WI38 (cell line): ENCODE measurements around the gene SLC9A9.

Source experiments
- H3K4me3 ChIP-seq: 2 replicates; pipeline ENCODE4 v1.5.1; 2011; ENCODE audit warnings: low read depth, mild to moderate bottlenecking, control low read depth, low read length
- TF ChIP-seq, protein P1 (sequence below): IDR thresholded peaks from 2 replicates; pipeline ENCODE4 v1.5.1; 2012; ENCODE audit warnings: low read depth, mild to moderate bottlenecking, control low read depth, low read length

Gene SLC9A9

DNA sequence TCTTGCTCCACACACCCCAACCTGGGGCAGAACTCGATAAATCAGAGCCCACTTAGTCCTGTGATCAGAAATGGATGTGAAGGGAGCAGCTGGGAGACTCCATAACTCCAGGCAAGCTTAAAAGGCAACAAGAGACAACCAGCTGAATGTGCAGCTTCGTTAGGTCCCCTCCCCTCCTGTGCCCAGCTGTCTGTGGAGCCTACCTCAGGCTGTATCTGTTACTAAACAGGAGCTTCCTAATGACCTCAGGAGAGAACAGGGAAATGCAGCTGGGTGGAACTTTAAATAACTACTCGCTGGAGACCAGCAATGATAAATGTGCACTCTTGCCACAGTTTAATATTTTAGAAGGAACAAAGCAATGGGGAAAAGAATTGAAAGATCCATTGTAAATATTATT, 25.9 kb downstream of the SLC9A9 start:
- no peak overlapping the region for H3K4me3 ChIP-seq
- TF ChIP-seq, protein P1, sequence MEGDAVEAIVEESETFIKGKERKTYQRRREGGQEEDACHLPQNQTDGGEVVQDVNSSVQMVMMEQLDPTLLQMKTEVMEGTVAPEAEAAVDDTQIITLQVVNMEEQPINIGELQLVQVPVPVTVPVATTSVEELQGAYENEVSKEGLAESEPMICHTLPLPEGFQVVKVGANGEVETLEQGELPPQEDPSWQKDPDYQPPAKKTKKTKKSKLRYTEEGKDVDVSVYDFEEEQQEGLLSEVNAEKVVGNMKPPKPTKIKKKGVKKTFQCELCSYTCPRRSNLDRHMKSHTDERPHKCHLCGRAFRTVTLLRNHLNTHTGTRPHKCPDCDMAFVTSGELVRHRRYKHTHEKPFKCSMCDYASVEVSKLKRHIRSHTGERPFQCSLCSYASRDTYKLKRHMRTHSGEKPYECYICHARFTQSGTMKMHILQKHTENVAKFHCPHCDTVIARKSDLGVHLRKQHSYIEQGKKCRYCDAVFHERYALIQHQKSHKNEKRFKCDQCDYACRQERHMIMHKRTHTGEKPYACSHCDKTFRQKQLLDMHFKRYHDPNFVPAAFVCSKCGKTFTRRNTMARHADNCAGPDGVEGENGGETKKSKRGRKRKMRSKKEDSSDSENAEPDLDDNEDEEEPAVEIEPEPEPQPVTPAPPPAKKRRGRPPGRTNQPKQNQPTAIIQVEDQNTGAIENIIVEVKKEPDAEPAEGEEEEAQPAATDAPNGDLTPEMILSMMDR = no peak

DNA sequence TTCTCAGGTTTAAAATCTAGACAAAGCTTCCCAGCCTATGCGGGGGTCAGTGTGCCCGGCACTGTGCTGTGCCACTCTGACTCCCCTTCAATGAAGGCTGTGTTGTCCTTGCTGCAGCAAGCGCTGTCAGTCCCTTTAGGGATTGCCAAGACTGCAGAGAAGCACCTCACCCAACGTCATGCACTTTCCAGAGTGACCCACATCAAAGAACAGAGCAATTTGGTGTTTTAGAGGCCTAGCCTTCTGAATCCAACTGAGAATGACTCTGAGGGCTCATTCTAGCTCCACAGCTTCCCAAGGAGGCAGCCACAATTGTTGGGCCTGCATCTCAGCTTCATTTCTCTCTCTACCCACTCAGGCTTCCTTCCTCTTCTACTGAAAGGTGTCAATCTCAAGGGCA, 26.4 kb downstream of the SLC9A9 start:
- TF ChIP-seq, protein P1 = no peak
- H3K4me3 ChIP-seq = no peak overlapping the region

DNA sequence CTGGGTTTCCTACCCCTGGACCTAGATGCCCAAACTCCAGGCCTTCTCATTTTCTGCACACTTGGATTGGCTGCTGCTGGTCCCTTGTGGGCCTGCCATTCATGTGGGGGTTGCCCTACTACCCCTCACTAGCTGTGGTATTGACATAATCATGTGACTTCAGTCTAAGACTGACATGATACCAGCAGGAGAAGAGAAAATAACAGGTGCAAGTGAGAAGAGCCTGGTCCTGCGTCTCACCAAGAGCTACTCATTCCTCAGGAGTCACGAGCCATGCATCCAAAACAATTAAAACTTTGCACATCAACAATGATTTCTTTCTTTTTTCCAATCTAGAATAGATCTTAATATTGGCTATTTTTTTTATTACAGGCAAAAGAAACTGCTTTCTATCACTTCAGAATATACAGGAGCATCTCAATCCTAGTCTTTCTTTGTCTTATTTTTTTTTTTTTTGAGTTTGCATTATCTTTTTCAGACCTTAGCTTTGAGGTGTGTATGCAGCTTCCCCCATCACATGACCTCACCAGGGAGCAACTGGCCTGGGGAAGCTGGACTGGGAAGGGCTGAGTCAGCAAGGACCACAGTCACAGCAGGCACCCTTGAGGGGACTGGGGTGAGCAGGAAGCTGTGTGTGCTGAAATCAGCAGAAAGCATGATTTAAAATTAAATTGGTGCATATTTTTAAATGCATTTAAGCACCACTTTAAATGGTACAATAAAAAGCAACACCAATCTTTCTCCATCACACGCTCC, 27.6 kb downstream of the SLC9A9 start:
- TF ChIP-seq, protein P1 = no peak
- H3K4me3 ChIP-seq = no peak overlapping the region

DNA sequence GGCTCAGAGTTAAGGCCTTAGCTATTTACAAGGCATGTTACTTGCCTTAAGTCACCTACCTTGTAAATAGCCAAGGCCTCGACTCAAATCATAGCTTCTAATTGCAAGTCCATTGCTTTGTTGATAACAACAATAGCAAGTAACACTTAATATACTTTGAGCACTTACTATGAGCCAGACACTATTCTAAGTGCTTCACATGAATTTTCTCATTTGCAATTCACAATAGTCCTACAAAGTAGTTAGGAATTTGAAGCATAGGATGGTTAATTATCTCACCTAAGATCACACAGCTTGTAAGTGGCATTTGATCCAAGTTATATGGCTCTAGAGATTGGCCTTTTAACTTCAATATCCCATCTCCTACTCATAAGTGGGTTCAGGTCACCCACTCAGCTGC, 28.4 kb downstream of the SLC9A9 start:
- TF ChIP-seq, protein P1 = no peak
- H3K4me3 ChIP-seq = no peak overlapping the region

DNA sequence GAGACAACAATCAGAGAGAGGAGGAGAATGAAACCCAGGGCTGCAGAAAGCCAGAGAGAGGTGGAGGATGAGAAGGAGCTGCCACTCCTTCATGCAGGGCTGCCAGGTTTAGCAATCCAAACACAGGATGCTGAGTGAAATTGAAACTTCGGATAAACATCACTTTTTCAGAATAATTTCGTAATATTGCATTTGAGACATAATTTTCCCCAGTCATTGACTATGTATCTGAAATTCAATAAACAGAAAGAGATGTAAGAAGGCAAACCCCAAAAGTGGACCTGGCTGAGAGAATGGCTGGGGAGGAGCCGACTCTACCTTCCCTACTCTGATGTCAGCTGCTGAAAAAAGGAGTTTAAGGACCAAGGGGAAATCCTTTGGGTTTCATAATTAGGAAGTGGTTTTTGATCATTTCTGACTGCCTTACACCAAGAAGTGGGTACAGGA, 33.8 kb downstream of the SLC9A9 start:
- TF ChIP-seq, protein P1 = no peak
- H3K4me3 ChIP-seq = no peak overlapping the region

DNA sequence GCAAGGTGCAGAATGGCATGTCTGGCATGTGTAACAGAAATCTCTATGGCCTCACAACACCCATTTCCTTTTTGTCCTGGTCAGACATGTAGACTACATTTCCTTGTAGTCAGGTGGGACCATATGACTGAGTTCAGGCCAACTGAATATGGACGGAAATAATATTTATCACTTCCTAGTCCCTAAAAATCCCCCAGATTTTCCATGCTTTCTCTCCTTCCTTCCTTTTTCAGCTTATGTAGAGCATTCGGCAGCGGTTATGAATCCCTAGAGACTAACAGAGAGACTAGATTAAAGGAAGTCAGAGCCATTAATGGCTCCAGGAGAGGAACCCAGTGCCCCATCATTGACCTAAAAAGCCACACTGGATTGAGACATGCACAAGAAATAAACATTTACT, 35.8 kb downstream of the SLC9A9 start:
- H3K4me3 ChIP-seq = no peak overlapping the region
- TF ChIP-seq, protein P1 = no peak

DNA sequence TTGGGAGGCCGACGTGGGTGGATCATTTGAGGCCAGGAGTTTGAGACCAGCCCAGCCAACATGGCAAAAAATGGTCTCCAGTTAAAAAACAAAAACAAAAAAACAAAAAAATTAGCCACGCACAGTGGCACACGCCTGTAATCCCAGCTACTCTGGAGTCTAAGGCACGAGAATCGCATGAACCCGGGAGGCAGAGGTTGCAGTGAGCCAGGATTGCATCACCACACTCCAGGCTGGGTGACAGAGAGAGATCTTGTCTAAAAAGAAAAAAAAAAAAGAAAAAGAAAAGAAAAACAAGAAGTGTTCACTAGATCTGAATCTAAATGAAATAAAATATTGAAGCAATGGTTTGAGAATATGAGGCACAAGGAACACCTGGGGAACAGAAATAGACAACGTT, 36.7 kb downstream of the SLC9A9 start:
- TF ChIP-seq, protein P1 = no peak
- H3K4me3 ChIP-seq = no peak overlapping the region
